T-helper 1 cell (primary cell): ENCODE measurements around the gene CTNNA2.
"Not testable (repeated sequence)": the region's sequence is repeated elsewhere in the genome, so short reads cannot be mapped to it uniquely, and the experiment has no call there.

Experiments used
- DNase-seq, 5 donors: peaks; one replicate each; pipeline ENCODE4 v3.0.0-alpha.2; 2012 to 2020

CTNNA2 gene

GRCh38 chr2:80154231-80154915 is 641.5 kb downstream of the CTNNA2 start:
- no peak for DNase-seq

DNA sequence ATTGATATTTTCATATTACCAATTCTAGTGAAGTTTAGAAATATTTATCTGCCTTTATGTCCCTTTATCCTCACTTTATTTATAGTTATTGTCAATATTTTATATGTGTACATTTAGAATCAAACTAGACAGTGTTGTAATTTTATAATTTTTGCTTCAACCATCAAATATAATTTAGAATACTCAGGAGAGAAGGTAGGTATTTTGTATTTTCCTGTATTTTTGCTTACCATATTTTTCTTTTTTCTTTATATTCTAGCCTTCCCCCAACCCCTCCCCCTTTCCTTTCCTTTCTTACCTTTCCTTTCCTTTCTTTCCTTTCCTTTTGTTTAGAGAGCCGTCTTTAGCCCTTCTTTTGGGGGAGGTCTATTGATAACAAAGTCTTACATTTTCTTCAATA is 651.5 kb downstream of the CTNNA2 start:
- no peak for DNase-seq

DNA sequence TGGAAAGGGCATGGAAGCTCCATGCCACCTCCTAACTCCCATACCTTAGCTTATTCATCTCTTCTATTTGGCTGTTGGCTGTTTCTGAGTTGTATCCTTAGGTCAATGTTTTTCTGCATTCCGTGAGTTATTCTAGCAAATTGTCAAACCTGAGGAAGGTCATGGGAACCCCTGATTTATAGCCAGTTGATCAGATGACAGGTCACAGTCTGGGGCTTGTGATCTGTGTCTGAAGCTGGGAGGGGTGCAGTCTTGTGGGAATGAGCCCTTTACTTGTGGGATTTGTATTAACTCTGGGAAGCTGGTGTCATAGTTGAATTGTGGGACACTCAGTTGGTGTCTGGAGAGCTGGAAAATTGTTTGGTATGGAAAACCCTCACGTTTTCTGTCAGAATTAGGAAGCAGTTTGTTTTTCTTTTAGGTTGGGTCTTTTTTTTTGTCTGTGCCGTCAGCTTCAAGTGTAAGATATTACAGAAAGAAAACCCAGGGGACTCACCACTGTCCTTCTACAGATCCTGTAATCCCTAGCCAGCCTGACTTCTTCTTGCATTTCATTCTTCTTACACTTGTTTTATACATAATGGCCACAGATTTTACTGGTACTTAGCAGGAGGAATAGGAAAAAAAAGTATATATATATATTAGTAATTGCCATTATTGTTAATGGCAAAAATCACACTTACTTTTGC is 653.8 kb downstream of the CTNNA2 start:
- no peak for DNase-seq

DNA sequence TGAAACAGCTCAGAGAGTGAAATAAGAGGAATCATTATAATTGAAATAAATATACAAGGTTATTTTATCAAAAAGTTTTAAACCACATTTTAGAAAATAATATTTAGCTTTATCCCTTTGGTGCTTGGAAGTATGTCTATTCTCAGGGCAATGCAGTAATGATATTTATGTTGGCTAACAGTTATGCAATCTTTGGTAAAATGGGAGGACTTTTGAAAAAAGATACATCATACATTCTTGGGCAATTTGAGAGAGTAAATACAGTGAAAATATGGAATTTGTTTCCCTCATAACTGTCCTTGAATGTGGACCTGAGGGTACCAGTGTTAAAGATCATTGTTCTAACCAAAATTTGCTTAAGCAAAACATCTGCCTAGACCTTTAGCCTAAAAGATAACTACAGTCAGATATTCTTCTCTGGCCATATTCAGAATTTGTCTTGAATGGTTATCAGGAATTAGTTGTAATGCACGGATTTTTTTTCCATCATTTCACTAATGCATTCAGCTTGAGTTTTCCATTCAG is 654.5 kb downstream of the CTNNA2 start:
- no peak for DNase-seq

DNA sequence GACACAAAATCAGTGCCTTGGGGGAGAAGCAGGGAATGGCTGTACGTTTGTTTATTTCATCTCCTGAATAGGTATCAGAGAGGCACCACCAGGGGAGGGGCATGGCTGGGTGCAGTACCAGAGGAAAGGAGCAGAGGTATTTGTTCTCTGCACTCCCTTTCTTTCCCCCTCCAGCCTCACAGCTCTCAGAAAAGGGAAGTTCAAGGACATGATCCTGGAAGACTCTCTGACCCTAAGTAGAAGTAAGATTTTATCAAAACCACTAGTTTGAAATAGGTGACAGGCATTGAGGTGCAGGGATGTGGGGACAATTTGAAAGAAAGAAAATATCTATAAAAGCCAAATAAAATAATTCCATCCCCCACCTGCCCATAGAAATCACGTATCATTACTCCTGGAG is 655.2 kb downstream of the CTNNA2 start:
- no peak for DNase-seq

DNA sequence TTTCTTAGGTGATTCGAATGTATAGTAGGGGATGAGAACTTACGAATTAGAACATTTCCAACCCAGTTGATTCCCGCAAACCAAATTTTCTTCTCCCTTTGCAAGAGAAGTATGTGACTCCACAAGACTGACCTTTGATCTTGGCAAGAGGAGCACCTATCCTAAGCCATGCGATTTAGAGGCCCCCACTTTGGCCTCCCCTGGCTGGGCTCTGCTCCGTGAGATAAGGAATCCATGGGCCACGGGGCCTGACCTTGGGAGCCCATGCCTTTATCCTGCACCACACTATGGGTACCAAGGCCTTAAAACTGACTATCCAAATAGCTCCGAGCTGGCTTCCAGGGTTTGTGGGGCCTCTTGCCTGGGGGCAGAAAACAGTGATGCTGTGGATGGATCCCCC is 656.0 kb downstream of the CTNNA2 start:
- no peak for DNase-seq

DNA sequence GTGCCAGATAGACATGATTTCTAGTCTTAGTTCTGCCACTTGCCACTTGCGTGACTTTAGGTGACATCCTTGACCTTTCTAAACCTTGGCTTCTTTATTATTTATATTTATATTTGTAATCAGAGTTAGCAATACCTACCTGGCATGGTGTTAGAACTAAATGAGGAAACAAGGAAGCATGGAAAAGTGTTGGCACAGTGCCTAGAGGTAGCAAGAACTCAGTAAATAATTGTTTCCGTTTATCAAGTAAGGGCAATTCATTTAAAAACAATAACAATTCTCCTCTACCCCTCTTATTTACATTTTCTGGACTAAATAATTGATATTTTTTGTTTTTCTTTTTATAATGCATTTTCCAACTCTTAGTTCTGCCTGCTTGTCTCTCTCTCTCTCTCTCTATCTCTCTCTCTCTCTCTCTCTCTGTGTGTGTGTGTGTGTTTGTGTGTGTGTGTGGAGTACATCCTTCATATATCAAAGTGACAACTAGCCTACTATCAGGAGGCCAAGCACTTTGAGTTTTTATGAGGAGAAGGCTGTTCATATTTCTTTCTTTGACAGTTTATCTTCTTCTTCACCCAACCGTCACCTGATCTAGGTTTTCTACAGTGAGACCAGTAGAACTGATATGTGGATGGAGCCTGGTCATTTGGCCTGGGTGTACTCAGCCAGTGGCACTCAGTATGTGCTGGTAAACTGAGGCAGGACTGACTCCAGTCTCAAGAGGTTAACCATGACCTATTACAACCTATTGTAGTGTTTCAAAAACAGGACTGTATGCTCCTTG is 657.2 kb downstream of the CTNNA2 start:
- DNase-seq = no peak

DNA sequence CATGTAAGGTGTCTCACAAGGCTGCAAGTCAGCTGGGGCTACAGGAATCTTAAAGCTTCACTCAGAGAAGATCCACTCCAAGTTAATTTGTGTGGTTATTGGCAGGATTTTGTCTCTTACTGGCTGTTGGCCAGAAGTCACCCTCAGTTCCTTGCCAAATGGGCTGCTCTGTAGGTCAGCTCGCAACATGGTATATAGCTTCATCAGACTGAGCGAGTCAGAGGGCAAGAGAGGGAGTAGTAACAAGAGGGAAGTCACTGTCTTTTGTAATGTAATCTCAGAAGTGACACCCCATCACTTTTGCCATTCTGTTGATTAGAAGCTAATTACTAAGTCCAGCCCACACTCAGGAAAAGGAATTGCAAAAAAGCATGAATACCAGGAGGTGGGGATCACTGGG is 672.2 kb downstream of the CTNNA2 start:
- DNase-seq = no peak

GRCh38 chr2:80186262-80186661 is 673.4 kb downstream of the CTNNA2 start:
- DNase-seq = no peak

DNA sequence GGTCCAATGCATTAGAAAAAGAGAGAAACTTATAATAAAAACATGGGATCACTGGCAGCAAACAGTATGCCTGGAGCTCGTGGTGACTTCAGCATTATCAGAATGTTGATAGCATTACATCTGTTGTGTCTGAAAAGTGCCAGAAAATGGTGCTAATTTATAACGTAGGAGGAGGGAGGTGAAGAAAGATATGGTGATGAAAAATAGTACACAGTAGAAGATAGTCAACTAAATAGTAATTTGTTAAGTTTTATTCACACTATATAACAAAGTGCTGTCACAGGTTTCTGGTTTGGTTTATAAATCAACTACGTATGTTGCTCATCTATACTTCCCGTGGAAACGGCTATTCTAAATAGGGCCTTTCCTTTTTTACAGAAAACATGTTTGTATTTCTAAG is 674.3 kb downstream of the CTNNA2 start:
- DNase-seq = no peak

DNA sequence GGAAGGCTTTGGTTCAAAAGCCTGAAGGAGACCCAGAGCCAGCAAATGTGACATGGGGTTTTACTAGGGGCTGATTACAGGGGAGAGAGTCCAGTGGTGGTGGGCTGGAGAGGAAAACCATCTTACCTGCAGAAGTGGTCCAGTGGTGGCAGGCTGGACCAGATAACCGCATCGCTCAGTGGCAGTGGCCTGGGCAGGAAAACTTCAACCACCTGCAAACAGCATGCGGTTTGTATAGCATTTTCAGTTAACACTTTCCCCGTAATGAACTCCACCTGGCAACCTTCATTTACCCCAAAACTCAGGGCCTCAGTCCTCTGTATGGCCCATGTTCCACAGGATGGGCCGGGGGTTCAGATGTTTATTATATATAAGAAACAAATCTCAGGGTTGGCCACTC is 677.3 kb downstream of the CTNNA2 start:
- no peak for DNase-seq

DNA sequence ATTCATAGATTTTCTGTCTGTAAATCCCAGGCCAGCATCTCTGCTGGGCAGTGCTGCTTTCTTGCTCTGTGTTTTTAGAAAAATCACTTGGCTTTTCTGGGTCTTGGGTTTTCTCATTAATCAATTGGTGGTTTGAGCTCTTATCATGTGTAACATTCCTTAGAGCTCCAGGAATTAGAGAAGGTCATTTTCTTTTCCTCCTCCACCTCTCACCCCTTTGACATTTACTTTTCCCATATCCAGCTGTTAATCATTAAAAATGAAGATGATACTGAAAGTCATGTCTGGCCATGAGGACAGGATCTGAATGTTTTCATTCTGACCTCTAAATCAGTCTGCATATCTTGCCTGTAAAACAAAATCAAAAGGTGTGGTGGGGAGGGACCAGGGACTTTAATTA is 680.7 kb downstream of the CTNNA2 start:
- DNase-seq = no peak

- no peak for DNase-seq
Observed at GRCh38 chr2:80195034-80195433, 682.2 kb downstream of the CTNNA2 start.

DNA sequence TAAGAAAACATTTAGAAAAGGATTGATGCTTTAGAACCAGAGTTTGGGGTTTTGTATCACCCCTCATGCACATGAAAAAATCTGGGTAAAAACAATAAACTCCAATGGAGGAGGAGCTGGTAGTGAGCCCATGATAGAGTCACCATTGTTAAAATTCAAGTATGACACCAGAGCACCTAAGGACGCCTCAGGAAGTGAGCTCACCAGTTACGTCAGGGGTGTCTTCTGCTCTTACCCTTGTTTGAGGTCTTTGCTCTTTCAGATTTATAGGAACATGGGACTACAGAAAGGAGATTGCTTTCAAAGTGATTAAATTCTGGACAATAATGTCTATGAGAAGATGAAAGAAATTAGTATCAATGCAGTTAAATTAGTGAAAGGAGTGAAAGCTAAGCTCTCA is 685.2 kb downstream of the CTNNA2 start:
- DNase-seq = no peak

DNA sequence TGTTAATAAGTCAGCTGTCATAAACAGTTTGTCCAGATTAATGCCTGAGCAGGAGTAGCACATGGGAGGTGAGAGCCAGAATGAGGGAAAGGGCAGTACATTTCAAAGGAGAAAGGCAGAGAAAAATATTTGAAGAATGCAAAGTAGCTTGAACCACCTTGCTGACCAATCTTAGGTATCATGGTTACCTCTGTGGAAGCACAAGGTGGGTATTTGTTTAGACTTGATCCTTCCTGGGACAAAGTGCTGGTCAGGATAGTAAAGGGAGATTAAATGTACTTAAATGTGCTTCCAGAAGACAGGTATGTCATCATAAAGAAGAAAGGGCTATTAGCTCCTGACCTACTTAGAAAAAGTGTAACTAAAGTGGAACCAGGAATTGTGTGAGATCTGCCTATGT is 686.7 kb downstream of the CTNNA2 start:
- no peak for DNase-seq

- DNase-seq = not testable (repeated sequence)
Observed at GRCh38 chr2:80203929-80204328, 691.1 kb downstream of the CTNNA2 start.

GRCh38 chr2:80205498-80205897 is 692.6 kb downstream of the CTNNA2 start:
- no peak for DNase-seq

GRCh38 chr2:80209458-80209857 is 696.6 kb downstream of the CTNNA2 start:
- no peak for DNase-seq

DNA sequence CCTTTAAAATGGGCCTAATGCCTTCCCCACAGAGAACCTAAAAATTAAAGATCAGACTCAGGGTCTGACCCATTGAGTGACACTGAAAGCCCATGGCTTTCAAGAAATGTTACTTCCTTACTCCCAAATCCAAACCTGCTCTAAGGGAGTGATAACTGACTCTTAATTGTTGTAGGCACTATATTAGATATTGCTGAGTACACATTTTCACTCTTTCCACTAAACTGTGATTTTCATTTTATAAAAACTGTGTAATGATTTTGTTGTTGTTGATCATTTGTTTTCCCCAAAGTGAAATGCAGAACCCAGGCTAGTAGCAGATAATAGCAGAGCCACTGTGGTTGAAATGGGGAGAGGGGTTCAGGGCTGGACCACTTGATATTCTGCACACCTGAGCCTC is 704.6 kb downstream of the CTNNA2 start:
- no peak for DNase-seq

- no peak for DNase-seq
Observed at GRCh38 chr2:80222644-80223043, 709.8 kb downstream of the CTNNA2 start.

DNA sequence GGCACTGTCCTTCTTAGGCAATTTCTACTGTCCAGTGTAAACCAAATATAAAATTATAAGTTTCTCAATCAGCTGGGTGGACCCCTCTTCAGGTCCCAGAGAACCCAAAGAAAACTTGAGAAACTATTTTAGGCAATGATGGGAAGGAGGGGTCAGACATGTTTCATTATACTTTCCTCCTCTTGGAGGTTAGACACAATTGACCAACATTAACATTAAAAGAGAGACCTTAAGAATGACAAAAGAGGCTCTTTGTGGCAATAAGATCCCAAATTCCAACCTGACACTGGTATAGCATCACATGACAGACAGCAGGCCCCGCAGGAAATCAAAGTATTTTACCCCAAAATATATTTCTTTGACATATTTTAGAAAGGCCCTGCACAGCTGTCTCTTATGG is 718.6 kb downstream of the CTNNA2 start:
- no peak for DNase-seq

DNA sequence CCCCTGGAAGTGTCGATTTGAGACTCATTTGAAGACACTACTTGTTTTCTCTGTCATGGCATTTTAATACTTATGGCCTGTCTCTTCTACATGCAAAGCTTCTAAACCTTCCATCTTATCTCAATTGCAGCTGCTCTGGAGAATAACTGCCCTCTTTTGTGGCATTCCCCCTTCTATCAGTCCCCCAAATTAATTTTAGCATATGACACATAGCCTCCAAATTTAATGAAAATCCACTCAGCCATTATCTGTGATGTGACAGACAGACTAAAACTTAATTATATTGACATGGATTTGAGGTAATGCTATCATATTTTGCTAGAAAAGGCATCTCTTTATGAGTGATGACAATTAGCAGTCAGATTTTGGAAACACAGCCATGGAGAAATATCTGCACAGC is 720.5 kb downstream of the CTNNA2 start:
- no peak for DNase-seq

DNA sequence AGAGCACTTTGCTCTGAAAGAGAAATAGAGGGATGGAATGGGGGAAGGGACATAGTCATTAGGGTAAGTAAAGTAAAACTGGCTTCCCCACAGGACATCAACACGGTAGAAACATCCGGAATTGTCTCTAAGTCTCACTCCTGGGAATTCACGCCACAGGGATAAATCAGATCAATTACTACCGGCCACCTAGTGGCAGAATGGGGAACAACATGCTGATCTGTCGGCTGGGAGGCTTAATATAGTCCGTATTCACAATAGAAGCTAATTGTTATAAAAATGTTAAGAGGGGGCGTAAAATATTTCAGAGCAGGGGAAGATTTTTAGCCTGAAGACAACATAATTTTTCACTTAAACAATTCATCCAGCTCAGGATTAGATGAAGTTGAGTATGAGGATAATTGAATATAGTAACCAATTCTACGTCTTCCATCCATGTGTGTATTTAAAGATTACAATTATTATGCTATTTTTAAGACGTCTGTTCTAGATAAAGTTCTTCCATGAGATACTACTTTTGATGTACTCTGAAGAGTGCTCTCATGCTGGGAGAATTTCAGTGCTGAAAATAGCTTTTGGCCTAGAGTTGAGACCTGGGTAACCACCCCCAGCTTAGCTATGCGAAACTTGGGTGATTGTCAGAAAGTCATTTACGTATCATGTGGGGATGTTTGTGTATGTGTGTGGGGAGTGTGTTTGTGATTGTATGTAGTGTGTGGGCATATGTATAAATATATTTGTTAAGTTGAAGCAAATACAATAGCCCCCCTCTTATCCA is 726.0 kb downstream of the CTNNA2 start:
- DNase-seq = no peak
